HEK293 (cell line): ENCODE results near the gene STARD5.

Experiments
- CTCF ChIA-PET: fragments of 350-600 bp; formaldehyde crosslinking; extraction: SDS; loops from one replicate; lab custom pipeline; 2021; ENCODE audit warnings: antibody characterized with exemption; lab: Yijun Ruan, JAX
- POLR2A ChIA-PET: fragments of 300-600 bp; formaldehyde crosslinking; extraction: SDS; loops from one replicate; lab custom pipeline; 2020; ENCODE audit warnings: antibody characterized with exemption, inconsistent platforms; lab: Yijun Ruan, JAX
- H3K27ac ChIP-seq: fragments of 200-500 bp; sonication (Bioruptor generic); 2 replicates; pipeline ENCODE4 v1.5.1; 2014; ENCODE audit warnings: low read depth, low read length, control low read depth, inconsistent platforms; ENCODE audit errors: extremely low read depth
- H3K36me3 ChIP-seq, 2 experiments: fragments of 200-500 bp in 1 of 2; sonication (Bioruptor generic) in 1 of 2; 1 replicate in 1 of 2; 2 replicates in 1 of 2; pipeline ENCODE4 v1.5.1; 2014 to 2017; ENCODE audit warnings: inconsistent platforms in 2 of 2, low read length in 2 of 2; ENCODE audit not compliant: control insufficient read depth in 2 of 2, insufficient read depth in 1 of 2
- H3K4me1 ChIP-seq: fragments of 200-500 bp; sonication (Bioruptor generic); 2 replicates; pipeline ENCODE4 v1.5.1; 2014; ENCODE audit warnings: mild to moderate bottlenecking, low read length, inconsistent platforms; ENCODE audit not compliant: control insufficient read depth, insufficient read depth
- H3K4me3 ChIP-seq: 2 replicates; pipeline ENCODE4 v1.5.1; 2011; ENCODE audit warnings: low read depth, mild to moderate bottlenecking, control low read depth, low read length, moderate library complexity
- H3K9me3 ChIP-seq: fragments of 200-500 bp; sonication (Bioruptor generic); 2 replicates; pipeline ENCODE4 v1.5.1; 2014; ENCODE audit warnings: low read depth, low read length, inconsistent platforms; ENCODE audit not compliant: control insufficient read depth, insufficient read depth
- KLF8 ChIP-seq: fragments of 450-650 bp; formaldehyde crosslinking; IDR thresholded peaks from 2 replicates; pipeline ENCODE4 v1.5.1; 2016; ENCODE audit warnings: missing biosample characterization, missing genetic modification characterization
- OVOL3 ChIP-seq: fragments of 450-650 bp; formaldehyde crosslinking; IDR thresholded peaks from 2 replicates; pipeline ENCODE4 v1.5.1; 2016; ENCODE audit warnings: missing biosample characterization, missing genetic modification characterization
- PRDM1 ChIP-seq: fragments of 450-650 bp; formaldehyde crosslinking; IDR thresholded peaks from 2 replicates; pipeline ENCODE4; 2016; ENCODE audit warnings: missing biosample characterization, missing genetic modification characterization
- WT1 ChIP-seq: fragments of 450-650 bp; formaldehyde crosslinking; IDR thresholded peaks from 2 replicates; pipeline ENCODE4 v1.5.1; 2016; ENCODE audit warnings: missing biosample characterization, missing genetic modification characterization
- ZNF114 ChIP-seq: fragments of 450-650 bp; formaldehyde crosslinking; IDR thresholded peaks from 2 replicates; pipeline ENCODE4 v1.5.0; 2017; ENCODE audit warnings: missing biosample characterization, missing genetic modification characterization
- ZNF157 ChIP-seq: fragments of 450-650 bp; formaldehyde crosslinking; IDR thresholded peaks from 2 replicates; pipeline ENCODE4 v1.5.1; 2016; ENCODE audit warnings: missing biosample characterization, missing genetic modification characterization
- ZNF211 ChIP-seq: fragments of 450-650 bp; formaldehyde crosslinking; IDR thresholded peaks from 2 replicates; pipeline ENCODE4 v1.5.1; 2016; ENCODE audit warnings: low read depth, missing biosample characterization, missing genetic modification characterization
- ZNF223 ChIP-seq: fragments of 450-650 bp; formaldehyde crosslinking; IDR thresholded peaks from 2 replicates; pipeline ENCODE4 v1.5.1; 2016; ENCODE audit warnings: missing biosample characterization, missing genetic modification characterization
- ZNF324 ChIP-seq: fragments of 450-650 bp; formaldehyde crosslinking; IDR thresholded peaks from 2 replicates; pipeline ENCODE4 v1.5.1; 2016; ENCODE audit warnings: missing biosample characterization, missing genetic modification characterization
- ZNF341 ChIP-seq: fragments of 450-650 bp; formaldehyde crosslinking; IDR thresholded peaks from 2 replicates; pipeline ENCODE4; 2016; ENCODE audit warnings: low read depth, missing biosample characterization, missing genetic modification characterization
- ZNF354C ChIP-seq: fragments of 450-650 bp; formaldehyde crosslinking; IDR thresholded peaks from 2 replicates; pipeline ENCODE4 v1.5.1; 2016; ENCODE audit warnings: missing biosample characterization, missing genetic modification characterization, low read depth, borderline replicate concordance
- ZNF433 ChIP-seq: fragments of 450-650 bp; formaldehyde crosslinking; IDR thresholded peaks from 2 replicates; pipeline ENCODE4 v1.5.1; 2016; ENCODE audit warnings: missing biosample characterization, missing genetic modification characterization, low read depth
- ZNF571 ChIP-seq: fragments of 450-650 bp; formaldehyde crosslinking; IDR thresholded peaks from 2 replicates; pipeline ENCODE4 v1.5.0; 2017; ENCODE audit warnings: missing biosample characterization, missing genetic modification characterization
- ZNF596 ChIP-seq: fragments of 450-650 bp; IDR thresholded peaks from 2 replicates; pipeline ENCODE4 v1.5.0; 2018; ENCODE audit warnings: missing biosample characterization, mild to moderate bottlenecking, missing genetic modification characterization, moderate library complexity
- ZNF621 ChIP-seq: fragments of 450-650 bp; formaldehyde crosslinking; IDR thresholded peaks from 2 replicates; pipeline ENCODE4 v1.5.1; 2017; ENCODE audit warnings: missing biosample characterization, missing genetic modification characterization
- ZNF654 ChIP-seq: fragments of 450-650 bp; formaldehyde crosslinking; IDR thresholded peaks from 2 replicates; pipeline ENCODE4 v1.5.1; 2016; ENCODE audit warnings: low read depth, missing biosample characterization, missing genetic modification characterization
- ZNF768 ChIP-seq: fragments of 450-650 bp; formaldehyde crosslinking; IDR thresholded peaks from 2 replicates; pipeline ENCODE4 v1.5.1; 2018; ENCODE audit warnings: missing biosample characterization, mild to moderate bottlenecking, missing genetic modification characterization
- TF ChIP-seq, protein P1 (sequence below): fragments of 450-650 bp; formaldehyde crosslinking; IDR thresholded peaks from 2 replicates; pipeline ENCODE4 v1.5.0; 2017; ENCODE audit warnings: missing biosample characterization, missing genetic modification characterization, borderline replicate concordance
- TF ChIP-seq, protein P2 (sequence below): fragments of 450-650 bp; formaldehyde crosslinking; IDR thresholded peaks from 2 replicates; pipeline ENCODE4 v1.5.1; 2016; ENCODE audit warnings: missing biosample characterization, missing genetic modification characterization
- TF ChIP-seq, protein P3 (sequence below): fragments of 450-650 bp; formaldehyde crosslinking; IDR thresholded peaks from 2 replicates; pipeline ENCODE4 v1.5.1; 2016; ENCODE audit warnings: missing biosample characterization, missing genetic modification characterization

Gene STARD5

DNA sequence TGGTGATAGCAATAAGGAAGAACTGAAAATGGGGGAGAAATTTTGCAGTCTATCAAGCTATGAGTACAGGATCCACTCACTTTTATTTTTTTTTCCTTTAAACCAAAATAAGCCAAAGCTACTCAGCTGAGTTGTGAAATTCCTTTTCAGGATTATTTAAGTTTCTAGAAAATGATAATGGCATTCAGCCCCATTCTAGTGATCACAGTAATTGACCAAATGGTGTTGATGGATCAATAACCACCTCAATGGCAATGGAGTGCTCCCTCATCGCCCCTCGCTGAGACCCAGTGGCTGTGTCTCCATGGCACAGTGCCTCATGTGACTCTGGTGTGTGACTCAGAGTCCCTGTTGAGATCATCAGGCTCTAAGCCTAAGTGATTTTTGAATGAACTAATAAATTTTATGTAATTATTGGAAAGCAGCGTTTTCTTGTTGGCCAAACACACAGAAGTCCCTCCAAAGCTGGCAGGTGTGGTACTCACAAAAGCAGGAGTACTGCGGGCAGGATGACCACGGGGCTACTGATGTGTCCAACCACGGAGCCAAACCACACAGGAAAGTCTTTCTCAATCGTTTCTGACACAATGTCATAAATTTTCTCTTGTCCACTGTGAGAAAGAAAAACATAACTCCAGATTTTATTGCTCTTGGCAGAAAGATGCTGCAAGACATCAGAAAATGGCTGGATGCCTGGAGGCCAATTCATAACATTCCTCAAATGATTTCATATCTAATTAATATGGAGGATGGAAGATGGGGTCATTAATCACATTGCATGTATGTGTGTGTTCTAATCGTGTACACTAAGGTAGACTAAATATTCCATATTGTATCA, 14.4 kb upstream of the STARD5 start (continued):
- TF ChIP-seq, protein P1, sequence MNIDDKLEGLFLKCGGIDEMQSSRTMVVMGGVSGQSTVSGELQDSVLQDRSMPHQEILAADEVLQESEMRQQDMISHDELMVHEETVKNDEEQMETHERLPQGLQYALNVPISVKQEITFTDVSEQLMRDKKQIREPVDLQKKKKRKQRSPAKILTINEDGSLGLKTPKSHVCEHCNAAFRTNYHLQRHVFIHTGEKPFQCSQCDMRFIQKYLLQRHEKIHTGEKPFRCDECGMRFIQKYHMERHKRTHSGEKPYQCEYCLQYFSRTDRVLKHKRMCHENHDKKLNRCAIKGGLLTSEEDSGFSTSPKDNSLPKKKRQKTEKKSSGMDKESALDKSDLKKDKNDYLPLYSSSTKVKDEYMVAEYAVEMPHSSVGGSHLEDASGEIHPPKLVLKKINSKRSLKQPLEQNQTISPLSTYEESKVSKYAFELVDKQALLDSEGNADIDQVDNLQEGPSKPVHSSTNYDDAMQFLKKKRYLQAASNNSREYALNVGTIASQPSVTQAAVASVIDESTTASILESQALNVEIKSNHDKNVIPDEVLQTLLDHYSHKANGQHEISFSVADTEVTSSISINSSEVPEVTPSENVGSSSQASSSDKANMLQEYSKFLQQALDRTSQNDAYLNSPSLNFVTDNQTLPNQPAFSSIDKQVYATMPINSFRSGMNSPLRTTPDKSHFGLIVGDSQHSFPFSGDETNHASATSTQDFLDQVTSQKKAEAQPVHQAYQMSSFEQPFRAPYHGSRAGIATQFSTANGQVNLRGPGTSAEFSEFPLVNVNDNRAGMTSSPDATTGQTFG (tag by site-specific recombination) = no peak
- TF ChIP-seq PRDM1 (no peak), OVOL3 (tag by site-specific recombination) (no peak), ZNF354C (no peak), ZNF324 (tag by site-specific recombination) (no peak), ZNF433 (no peak), ZNF768 (tag by site-specific recombination) (no peak), ZNF571 (tag by site-specific recombination) (no peak), ZNF621 (tag by site-specific recombination) (no peak), WT1 (tag by site-specific recombination) (no peak), ZNF596 (tag by site-specific recombination) (no peak), ZNF211 (tag by site-specific recombination) (no peak), ZNF223 (tag by site-specific recombination) (no peak), ZNF114 (tag by site-specific recombination) (no peak)
- TF ChIP-seq, protein P2, sequence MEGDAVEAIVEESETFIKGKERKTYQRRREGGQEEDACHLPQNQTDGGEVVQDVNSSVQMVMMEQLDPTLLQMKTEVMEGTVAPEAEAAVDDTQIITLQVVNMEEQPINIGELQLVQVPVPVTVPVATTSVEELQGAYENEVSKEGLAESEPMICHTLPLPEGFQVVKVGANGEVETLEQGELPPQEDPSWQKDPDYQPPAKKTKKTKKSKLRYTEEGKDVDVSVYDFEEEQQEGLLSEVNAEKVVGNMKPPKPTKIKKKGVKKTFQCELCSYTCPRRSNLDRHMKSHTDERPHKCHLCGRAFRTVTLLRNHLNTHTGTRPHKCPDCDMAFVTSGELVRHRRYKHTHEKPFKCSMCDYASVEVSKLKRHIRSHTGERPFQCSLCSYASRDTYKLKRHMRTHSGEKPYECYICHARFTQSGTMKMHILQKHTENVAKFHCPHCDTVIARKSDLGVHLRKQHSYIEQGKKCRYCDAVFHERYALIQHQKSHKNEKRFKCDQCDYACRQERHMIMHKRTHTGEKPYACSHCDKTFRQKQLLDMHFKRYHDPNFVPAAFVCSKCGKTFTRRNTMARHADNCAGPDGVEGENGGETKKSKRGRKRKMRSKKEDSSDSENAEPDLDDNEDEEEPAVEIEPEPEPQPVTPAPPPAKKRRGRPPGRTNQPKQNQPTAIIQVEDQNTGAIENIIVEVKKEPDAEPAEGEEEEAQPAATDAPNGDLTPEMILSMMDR (tag by site-specific recombination) = no peak

DNA sequence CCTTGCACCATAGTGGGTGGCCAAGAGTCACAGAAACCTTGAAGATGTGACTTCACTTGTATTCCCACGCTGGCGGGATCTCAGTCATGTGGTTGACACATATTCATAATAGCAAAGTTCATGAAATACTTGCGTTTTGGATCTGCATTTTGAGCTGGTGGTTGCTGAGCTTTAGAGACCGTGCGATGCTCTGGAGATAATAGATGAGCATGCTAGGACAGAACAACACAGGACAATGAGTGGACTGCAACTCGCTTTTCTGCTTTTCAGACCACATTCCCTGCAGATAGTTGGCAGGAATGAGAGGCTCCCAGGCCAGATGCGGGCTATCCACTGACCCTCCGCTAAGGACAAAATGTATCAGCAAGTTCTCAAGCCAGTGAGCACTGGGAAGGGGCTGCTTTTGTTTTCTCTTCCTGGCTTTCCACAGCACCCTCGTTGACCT, 13.8 kb upstream of the STARD5 start:
- no peak for TF ChIP-seq ZNF157 (tag by site-specific recombination)
- TF ChIP-seq, protein P3, sequence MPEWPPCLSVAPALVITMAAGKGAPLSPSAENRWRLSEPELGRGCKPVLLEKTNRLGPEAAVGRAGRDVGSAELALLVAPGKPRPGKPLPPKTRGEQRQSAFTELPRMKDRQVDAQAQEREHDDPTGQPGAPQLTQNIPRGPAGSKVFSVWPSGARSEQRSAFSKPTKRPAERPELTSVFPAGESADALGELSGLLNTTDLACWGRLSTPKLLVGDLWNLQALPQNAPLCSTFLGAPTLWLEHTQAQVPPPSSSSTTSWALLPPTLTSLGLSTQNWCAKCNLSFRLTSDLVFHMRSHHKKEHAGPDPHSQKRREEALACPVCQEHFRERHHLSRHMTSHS (tag by site-specific recombination) = no peak
- TF ChIP-seq KLF8 (tag by site-specific recombination) = no peak
- TF ChIP-seq ZNF654 (tag by site-specific recombination) = no peak
- TF ChIP-seq ZNF341 (tag by site-specific recombination) = no peak
- no peaks in the 10 kb centered on the region for H3K9me3 ChIP-seq
- ChIA-PET POLR2A (no interaction called here), CTCF (interaction anchor here (1.9 to 3.1 kb wide), 4 partner anchors 11 to 72 kb away, joined by 4 to 17 read pairs (median 8); no protein-coding TSS in a partner anchor)
- H3K36me3 ChIP-seq = no peaks in the 10 kb centered on the region
- no peak overlapping the region for H3K4me3 ChIP-seq
- H3K27ac ChIP-seq = no peak overlapping the region
- peaks cover 5% of the 10 kb centered on the region; the same call in 1 of the 2 replicates for H3K4me1 ChIP-seq
